ENCODE data around the gene INPP5J.
"Not testable (repeated sequence)": the region's sequence is repeated elsewhere in the genome, so short reads cannot be mapped to it uniquely, and the experiment has no call there.

INPP5J gene

DNA sequence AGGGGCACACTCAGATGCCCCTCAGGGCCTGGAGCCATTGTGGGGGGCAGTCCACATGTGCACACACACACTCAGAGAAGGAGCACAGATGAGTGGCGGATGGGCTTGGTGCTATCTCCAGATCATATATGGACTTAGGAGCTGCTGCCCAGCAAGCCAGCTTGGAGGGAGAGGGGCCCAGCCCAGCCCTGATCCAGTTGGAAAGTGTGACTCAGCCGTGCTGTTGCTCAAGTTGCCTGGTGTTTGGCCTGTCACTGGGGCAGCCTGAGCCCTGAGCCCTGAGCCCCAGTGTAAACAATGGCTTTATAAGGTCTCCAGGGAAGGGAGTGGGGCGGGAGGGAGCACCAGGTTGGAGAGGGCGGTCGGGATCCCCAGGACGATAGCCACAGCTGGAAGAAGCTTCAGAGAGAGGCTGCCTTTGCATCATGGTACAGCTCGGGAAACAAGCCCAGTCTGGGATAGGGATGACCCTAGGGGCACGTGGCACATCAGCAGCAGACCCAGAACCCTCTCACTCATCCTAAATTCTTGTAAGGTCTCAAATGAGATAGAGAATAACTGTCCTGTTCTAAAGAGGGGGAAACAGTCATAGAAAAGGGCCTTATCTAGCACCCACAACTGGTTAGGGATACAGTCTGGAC lies 20.2 kb upstream of the INPP5J start:
- no peak for DNase-seq (ENCODE audit: low read depth)

DNA sequence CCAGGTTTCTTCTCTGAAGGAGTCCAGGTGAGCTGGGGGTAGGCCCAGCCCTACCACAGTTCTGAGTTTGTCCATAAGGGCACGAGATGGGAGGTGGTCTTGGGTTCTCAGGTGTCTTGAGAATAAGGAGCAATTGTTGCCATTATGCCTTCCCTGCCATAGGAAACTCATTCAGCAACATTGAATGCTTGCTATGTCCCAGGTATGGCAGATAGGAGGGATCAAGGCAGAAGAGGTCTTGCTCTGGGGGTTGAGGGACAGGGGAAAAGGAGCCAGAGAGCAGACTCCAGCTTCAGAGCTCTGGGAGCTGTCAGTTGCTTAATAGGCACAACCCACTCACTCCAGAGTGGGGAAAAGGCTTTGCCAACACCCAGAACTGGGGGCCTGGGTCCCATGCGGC lies 19.7 kb upstream of the INPP5J start:
- DNase-seq (ENCODE audit: low read depth): no peak

DNA sequence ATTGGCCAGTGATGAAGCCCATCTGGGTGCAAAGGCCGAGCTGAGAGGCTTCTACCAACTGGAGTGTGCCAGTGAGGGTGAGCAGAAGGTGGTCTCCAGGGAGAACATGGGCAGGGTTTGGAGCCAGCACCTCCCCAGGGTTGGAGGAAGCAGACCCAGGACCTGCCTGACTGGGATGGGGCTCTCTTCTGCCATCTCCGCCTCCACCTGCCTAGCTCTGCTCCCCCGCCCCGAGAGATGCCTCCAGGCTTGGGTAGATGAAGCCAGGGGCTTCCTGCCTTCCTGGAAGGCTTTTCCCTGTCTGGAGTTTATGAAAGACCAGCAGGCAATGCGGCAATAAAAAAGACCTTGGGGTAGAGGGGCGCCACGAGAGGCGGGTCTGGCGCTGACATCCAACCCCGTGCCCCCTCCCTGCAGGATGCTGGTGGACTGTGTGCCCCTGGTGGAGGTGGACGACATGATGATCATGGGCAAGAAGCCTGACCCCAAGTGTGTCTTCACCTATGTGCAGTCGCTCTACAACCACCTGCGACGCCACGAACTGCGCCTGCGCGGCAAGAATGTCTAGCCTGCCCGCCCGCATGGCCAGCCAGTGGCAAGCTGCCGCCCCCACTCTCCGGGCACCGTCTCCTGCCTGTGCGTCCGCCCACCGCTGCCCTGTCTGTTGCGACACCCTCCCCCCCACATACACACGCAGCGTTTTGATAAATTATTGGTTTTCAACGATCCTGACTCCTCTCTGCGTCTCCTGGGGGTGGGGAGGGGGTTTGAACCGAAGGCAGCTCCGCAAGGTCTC lies 18.7 kb upstream of the INPP5J start:
- DNase-seq (ENCODE audit: low read depth): no peak

DNA sequence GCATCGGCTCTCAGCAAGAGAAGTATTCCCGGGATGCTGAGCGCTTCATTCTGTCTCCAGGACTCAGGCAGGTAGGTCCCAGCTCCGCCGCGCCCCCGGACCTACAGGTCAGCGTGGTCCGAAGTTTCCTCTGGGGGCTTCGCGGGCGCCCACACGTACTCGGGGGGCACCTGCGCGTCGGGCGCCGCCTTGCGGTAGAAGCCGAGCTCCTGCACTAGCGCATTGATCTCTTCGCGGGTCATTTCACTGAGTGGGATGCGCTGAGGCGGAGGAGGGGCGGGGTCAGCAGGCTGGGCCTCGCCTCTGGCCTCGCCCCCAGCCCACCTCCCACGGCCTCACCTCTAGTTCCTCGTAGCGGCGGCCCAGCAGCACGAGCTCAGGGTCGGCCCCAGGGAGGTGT lies 17.9 kb upstream of the INPP5J start:
- no peak for DNase-seq (ENCODE audit: low read depth)

- DNase-seq (ENCODE audit: low read depth): no peak
These were observed 17.4 kb upstream of the INPP5J start for GRCh38 chr22:31105282-31105929.

DNA sequence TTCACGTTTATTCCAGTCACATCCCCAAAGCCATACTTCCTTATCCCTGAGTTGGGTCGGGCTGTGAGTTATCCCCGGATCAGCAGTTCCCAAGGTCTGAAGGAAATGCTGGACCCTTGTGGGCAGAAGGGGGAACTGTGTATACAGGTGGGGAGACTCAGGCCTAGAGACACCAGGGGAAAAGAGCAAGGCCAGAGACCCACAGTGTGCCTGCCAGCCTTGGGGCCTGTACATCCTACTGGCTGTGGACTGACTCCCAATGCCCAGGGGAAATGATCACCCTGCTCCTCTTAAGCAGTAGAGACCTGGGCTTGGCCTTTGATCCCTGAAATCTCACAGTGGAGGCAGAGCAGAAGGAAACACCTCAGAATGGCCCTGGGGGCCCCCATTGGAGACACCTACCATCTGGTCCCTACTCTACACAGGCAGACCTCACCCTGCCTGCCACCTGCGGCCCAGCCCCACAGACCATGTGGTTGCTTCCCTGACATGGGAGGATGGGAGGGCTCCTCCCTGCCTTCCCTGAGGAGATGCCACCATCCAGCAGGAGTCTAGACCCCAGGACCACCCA lies 16.7 kb upstream of the INPP5J start:
- DNase-seq (ENCODE audit: low read depth): no peak

DNA sequence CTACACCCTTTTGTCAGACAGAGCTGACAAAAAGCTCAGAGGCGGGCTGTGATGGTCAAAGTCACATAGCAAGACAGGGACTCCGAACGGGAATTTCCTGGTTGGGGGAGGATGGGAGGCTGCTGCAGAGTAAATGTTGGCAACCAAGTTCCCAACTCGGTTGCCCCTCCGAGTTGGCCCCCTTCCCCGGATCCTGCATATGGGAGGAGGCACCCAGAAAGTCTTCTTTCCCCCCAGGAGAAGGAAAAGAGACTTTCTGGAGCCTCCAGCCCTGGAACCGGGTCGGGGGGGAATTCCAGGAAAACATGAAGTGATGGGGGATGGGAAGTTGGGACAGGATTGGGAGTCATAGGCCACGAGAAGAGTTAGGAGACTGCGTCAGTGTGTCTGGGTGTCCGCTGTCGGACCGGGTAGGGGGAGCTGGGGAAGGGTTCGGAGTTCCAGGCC lies 16.0 kb upstream of the INPP5J start:
- no peak for DNase-seq (ENCODE audit: low read depth)

DNA sequence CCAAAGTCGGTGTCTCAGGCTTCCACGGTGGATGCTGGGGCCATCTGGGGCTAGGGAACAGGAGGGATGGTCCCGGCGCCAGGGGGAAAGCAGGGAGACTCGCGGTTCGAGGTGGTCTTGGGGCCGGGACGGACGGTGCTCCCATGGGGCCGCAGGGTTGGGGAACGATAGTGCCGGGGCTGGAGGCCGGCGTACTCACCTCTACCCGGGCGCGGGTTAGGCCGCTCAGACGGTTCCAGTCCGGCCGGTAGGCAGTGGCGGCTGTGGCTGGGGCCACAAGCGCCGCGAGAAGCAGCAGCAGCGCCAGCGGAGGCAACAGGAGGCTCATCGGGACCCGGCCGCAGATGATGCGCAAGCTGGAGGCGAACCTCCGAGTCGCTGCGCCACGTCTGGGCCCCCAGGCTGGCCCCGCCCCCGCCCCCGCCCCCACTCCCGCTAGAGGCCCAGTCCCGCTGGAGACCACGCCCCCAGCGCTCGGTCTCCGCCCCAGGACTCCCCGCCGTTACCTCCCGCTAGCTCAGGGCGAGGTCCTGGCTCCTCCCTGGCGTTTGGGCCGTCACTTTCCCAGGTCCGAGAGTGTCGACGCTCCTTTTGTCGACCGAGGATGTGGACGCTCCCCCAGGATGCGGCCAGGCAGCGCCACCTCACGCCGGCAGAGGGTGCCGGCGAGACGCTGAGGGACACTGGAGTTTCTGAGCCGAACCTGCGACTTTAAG lies 15.4 kb upstream of the INPP5J start, which contains the start of gene SELENOM:
TSS of gene SELENOM (minus strand) at position 391 of the 716 bp plus-strand sequence. CDS start at position 328, 63 bp downstream.
- peak; percentile 67 for DNase-seq (ENCODE audit: low read depth)

DNA sequence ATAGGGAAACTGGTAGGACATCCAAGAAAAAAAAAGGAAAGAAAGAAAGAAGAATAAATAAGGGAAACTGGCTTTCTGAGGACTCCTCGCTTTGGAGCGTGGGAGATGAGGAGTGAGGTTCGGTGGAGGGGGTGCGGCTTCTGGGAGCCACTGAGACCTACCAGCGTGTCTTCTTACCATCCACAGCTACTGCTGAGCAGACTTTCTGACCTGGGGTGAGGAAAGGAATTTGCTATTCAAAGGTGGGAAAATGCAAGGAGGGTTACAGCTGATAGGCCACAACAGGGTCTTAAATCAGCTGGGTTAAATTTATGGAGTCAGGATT lies 14.9 kb upstream of the INPP5J start:
- DNase-seq (ENCODE audit: low read depth): no peak

DNA sequence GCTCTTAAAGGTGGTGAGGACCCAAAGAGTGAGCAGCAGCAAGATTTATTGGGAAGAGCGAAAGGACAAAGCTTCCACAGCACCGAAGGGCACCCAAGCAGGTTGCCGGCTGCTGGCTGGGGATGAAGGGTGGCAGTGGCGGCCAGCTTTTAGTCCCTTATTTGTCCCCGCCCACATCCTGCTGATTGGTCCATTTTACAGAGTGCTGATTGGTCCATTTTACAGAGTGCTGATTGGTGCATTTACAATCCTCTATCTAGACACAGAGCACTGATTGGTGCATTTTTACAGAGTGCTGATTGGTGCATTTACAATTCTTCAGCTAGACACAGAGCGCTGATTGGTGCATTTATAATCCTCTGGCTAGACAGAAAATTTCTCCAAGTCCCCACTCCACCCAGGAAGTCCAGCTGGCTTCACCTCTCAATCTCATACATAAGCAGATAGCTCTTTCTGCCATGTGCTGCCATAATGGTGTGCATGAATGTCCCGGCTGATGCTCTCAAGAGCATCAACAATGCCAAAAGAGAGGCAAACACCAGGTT lies 10.1 kb upstream of the INPP5J start:
- not testable (repeated sequence) for DNase-seq (ENCODE audit: low read depth)

DNA sequence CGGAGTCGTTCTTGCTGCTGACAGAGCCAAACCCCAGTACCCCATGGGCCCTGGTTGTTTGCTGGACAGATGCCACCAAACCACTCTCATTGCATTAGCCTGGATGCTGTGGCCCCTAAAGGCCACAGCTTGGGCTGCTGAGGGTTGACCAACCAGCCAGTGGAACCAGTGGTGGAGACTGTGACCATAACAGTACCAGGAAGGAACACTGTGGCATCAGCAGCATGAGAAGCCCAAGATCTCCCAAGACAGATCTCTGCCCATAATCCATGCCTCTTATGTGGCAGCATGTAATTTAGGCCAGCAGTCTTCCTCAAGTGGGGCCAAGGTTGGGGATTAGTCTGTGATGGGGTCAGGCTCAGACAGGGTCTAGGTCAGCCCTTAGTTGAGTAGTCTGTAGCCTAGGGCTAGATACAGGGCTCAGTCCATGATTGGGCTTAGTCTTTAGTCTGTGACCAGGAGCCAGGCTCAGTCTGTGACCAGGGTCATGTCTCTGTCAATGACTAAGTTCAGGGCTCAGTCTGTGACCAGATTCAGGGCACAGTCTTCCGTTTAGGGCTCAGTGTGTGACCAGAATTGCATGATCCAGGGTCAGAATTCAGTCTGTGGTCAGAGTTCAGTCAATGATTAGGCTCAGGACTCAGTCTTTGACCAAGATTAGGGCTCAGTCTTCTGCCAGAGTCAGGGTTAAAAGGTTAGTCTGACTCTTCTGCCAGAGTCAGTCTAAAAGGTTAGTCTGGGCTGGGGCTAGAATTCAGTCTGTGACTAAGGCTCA lies 4.5 kb upstream of the INPP5J start:
- no peak for DNase-seq (ENCODE audit: low read depth)

GRCh38 chr22:31119026-31119717 lies 3.6 kb upstream of the INPP5J start:
- no peak for DNase-seq (ENCODE audit: low read depth)

DNA sequence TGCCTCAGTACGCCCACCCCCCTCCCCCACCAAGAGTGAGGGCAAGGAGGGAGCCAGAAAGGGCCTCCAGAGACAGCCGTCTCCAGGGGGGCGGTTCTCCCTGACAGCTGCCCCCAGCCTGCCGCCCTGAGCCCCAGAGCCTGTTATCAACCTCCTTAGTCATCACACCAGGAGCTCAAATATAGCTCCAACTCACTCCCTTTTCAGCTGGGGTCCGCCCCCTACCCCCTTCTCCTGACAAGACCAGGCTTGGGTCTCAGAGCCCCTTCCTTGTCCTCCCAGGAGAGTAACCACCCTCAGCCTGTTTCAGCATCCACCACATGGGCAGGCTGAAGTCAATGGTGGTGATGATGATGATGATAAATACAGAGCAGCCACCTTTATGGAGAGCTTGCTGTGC lies 2.5 kb upstream of the INPP5J start:
- DNase-seq (ENCODE audit: low read depth): no peak

- DNase-seq (ENCODE audit: low read depth): no peak
These were observed 2.1 kb upstream of the INPP5J start for GRCh38 chr22:31120642-31121041.

GRCh38 chr22:31121403-31121802 lies 1.4 kb upstream of the INPP5J start:
- no peak for DNase-seq (ENCODE audit: low read depth)

DNA sequence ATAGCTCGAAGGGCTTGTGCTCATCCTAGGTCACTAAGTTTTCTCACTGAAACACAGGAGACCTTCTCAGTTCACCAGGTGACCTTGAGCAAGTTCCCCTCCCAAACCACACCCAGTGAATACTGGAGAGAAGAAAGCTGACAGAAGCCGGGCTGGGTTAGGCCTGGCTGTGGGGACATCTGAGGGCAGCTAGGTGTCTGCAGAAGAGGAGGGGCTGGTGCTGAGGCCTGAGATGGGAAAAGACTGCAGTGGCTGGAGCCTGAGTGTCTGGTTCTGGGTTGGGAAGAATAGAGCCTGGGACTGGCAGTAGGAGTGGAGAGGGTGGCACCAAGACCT lies 602 bp upstream of the INPP5J start:
- no peak for DNase-seq (ENCODE audit: low read depth)

GRCh38 chr22:31123292-31123602 lies 481 bp downstream of the INPP5J start:
- no peak for DNase-seq (ENCODE audit: low read depth)

GRCh38 chr22:31124290-31124689 lies 1.5 kb downstream of the INPP5J start:
- no peak for DNase-seq (ENCODE audit: low read depth)

DNA sequence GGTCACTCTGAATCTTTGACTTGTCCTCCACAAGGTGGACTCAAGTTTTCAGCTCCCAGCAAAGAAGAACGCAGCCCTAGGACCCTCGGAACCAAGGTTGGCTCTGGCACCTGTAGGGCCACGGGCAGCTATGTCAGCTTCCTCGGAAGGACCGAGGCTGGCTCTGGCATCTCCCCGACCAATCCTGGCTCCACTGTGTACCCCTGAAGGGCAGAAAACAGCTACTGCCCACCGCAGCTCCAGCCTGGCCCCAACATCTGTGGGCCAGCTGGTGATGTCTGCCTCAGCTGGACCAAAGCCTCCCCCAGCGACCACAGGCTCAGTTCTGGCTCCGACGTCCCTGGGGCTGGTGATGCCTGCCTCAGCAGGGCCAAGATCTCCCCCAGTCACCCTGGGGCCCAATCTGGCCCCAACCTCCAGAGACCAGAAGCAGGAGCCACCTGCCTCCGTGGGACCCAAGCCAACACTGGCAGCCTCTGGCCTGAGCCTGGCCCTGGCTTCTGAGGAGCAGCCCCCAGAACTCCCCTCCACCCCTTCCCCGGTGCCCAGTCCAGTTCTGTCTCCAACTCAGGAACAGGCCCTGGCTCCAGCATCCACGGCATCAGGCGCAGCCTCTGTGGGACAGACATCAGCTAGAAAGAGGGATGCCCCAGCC lies 2.2 kb downstream of the INPP5J start:
- no peak for DNase-seq (ENCODE audit: low read depth)

DNA sequence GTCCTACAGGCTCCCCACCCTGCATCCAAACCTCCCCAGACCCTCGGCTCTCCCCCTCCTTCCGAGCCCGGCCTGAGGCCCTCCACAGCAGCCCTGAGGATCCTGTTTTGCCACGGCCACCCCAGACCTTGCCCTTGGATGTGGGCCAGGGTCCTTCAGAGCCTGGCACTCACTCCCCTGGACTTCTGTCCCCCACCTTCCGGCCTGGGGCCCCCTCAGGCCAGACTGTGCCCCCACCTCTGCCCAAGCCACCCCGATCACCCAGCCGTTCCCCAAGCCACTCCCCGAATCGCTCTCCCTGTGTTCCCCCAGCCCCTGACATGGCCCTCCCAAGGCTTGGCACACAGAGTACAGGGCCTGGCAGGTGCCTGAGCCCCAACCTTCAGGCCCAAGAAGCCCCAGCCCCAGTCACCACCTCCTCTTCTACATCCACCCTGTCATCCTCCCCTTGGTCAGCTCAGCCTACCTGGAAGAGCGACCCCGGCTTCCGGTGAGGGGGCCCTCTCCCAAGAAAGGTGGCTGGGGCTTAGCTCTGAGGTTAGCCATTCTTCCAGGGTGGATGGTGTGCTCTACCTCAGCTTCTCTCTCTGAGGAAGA lies 2.9 kb downstream of the INPP5J start:
- DNase-seq (ENCODE audit: low read depth): no peak
